ENCODE data around the gene DAPK2.

DNA sequence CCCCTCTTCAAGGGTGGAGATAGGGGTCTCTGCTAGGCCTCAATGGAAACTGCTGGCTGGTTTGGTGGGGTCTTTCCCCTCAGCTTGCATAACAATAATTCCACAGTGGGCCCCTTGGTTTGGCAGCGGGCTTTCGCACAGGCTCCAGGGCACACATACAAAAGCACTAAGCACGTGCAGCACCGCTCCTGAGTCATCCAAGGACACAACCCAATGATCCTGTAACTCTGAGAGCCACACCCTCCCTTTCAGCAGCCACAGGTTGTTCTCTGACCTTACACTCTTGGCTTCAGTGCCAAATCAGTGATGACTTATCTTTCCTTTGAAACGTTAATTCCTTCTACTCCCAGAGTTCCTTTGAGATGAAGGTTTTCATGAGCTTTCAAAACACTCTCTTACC is 41.7 kb downstream of the DAPK2 start:
- TF ChIP-seq, protein P1, sequence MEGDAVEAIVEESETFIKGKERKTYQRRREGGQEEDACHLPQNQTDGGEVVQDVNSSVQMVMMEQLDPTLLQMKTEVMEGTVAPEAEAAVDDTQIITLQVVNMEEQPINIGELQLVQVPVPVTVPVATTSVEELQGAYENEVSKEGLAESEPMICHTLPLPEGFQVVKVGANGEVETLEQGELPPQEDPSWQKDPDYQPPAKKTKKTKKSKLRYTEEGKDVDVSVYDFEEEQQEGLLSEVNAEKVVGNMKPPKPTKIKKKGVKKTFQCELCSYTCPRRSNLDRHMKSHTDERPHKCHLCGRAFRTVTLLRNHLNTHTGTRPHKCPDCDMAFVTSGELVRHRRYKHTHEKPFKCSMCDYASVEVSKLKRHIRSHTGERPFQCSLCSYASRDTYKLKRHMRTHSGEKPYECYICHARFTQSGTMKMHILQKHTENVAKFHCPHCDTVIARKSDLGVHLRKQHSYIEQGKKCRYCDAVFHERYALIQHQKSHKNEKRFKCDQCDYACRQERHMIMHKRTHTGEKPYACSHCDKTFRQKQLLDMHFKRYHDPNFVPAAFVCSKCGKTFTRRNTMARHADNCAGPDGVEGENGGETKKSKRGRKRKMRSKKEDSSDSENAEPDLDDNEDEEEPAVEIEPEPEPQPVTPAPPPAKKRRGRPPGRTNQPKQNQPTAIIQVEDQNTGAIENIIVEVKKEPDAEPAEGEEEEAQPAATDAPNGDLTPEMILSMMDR (IDR thresholded peaks at IDR 0.05; ENCODE audit: low read depth, low read length) = no peak
- no peak for TF ChIP-seq EZH2phosphoT487 (IDR thresholded peaks at IDR 0.05; ENCODE audit: low read depth)

Measured in OCI-LY3 (cell line).